DMS53 (cell line): Measurements from ENCODE around the gene SFI1.
"Not testable (repeated sequence)": the region's sequence is repeated elsewhere in the genome, so short reads cannot be mapped to it uniquely, and the experiment has no call there.

Experiments used
- DNase-seq: peaks from one replicate; lab custom pipeline; 2025; lab: John Stamatoyannopoulos, UW

SFI1 gene

DNA sequence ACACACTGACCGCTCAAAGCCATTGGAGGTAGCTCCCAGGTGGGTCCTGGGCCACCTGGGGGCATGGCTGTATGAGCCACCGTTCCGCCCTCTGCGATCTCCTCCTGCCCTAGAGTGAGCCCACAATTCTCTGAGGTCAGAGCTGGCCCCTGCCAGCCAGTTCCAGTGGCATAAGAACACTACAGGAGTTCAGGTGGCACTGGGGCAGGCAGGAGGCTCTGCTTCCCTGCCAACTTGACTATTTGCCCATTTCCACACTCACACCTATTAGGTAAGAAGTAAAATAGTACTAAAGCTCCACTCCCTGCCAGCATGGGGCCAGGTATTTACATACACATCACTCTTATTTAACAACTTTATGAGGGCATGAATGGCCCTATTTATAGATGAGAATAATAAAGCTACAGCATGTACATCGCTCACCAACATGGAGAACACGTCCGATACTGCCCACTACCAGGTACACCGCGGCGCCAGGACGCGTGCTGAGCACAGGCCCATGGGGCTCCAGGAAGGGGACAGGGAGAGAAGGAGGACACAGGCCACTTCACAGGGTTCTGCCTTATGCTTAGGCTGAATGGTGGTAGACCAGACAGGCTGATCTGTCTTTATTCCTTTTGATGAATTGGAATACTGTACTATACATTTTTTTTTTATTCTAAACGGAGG lies 139.4 kb downstream of the SFI1 start:
- no peak for DNase-seq

DNA sequence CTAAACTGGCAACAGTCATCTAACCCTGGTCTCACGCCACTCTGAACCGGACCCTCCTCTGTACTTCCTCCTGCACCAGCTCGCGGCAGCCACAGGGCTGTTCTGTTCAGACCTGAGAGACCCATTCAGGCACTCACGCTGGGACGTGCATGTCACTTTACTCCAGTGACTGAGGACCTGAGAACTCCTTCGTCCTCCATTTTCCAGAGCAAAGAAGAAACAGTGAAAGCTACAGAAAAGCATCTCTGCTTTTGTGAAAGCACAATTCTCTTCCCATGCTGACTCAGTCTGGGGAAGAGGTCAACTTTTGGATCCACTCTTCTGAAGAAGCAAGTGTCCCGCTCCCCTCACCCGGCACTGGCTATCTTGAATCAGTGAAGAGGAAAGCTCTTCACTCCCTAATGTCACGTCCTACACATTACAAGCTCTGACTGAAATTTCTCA lies 141.1 kb downstream of the SFI1 start:
- no peak for DNase-seq

DNA sequence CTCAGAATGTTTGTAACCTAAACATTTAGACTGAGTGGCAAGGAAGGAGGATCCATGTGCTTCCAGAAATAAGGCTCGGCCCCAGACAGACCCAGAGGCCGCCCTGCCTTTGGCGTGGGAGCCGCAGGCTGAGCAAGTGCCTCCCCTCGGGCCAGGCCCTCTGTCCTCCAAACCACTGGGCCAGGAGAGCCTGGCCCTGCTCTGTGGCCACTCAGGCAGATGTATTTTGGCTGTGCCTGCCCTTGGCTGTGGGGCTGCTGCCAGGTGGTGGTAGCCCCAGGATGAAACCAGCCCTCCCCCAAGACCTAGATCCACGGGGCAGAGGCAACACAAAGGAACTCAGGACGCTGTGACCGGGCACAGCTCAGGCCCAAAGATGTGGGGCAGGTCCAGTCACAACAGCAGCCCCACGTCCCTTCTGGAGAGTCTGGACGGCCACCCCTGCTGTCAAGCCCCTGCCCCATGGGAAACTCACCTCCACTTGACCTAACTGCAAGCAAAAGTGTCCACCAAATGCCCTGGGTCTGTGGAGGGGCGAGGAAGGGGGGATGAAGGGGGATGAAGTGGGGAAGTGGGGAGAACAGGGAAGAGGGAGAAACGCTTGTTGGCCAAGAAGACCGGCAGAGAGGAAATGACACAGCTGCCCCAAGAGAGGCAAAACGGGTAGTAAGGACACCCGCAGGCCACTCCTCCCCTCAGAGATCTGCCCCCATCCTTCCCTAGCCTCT lies 141.7 kb downstream of the SFI1 start:
- DNase-seq = no peak

DNA sequence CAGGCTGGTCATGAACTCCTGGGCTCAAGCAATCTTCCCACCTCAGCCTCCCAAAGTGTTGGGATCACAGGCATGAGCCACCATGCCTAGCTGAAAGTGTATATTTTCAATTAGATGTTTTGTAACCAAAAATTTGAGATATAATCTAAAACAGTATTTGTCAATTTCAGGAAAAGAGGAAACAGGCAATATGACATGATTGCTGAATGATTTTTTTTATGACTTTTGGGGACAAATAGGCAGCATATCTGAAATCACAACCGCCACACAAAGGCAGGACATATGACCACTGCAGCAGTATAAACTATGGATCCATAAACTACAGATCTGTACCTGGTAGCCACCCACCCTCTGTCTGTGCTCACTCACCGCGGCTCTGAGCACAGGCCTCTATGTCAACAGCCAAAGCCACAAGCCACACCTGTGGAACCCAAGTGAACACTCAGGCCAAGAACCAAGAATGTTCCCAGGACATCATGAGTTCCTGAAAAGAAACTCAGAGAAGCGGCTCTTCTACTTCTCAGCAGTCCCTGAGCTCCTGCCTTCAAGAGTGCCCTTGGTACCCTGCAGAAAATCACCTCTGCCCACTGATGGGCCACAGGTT lies 143.2 kb downstream of the SFI1 start:
- no peak for DNase-seq

DNA sequence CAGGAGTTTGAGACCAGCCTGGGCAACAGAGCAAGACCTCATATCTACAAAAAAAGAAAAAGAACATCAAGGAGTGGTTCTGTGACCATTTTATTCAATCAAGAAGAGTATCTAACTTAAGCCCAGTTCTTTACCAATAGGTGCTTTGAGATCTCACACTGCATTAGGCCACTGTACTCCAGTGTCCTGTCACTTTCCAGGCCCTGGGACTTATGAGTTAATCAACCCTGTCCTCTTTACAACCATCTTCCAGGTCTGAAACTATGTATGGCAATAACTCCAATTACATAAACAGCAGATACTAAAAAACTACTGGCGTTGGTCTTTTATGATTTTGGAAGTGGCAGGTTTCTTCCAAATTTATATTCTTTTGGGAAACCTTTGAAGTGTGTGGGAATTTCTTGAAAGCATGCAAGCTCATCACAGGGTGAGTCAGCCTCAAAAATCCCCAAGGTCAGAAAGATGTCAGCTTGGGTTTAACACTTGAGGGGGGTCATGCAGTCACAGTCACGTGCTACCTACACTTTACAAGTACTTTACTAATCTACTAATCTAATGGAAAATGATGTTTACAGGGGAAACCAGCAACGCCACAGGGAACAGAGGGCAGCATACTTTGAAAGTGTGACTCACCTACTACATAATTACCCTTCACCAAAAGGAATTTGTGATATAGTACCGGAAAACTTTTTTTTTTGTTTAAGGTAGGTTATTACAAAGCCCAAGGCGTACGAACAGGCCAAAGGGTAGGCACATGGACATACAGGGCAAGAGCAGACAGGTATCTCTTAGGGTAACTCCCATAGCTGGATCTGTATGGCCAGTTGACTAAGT lies 150.1 kb downstream of the SFI1 start:
- no peak for DNase-seq

DNA sequence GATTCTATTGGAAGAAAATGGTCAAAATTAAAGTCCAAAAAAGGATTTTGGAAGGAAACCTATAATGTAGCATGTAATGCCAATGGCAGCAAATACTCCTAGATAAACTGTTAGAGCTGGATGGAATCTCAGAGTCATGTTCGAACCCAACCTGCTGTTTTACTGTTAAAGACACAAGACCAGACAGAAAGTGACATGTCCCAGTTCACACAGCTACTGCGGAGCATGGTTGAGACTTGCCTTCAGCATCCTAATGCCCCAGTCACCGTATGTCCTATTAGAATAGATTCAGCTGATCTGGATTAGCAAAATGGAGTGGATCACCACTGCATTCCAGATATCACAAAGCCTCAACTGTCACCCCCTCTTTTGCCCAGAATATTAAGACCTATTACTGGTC lies 150.7 kb downstream of the SFI1 start:
- DNase-seq = no peak

DNA sequence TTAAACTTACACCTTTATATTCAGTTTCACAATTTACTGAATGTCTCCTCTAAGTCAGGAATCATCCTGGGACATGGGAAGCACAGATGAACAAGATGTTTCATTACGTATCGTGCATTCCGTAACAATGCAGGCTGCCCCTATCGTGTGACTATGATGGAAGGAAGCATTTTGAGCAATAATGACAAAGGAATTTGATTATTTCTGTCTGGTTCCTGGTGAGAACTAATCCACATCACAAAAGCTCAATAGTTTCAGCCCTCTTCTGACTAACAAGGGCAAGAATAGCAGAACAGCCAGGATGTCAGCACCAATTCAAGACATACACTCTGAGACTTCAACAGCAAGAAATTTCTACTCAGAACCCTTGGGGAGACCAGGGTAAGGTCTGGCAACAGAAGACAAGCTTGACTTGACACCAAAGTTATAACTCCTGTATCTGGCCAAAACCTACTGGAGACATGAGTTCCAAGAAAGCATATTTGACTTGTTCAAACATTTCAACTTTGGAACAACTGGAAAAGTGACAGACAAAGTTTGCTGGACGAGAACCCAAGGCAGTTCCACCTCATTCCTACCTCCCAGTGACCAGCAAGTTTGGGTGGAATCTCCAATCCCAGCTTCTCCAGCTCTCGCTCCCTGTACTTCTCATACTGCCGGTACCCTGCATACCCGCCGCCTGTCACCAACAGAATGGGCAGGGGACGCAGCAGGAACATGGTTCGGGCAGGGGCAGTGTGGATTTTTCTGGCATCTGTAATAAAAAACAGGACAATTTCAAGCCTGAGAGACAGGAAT lies 151.4 kb downstream of the SFI1 start:
- no peak for DNase-seq

DNA sequence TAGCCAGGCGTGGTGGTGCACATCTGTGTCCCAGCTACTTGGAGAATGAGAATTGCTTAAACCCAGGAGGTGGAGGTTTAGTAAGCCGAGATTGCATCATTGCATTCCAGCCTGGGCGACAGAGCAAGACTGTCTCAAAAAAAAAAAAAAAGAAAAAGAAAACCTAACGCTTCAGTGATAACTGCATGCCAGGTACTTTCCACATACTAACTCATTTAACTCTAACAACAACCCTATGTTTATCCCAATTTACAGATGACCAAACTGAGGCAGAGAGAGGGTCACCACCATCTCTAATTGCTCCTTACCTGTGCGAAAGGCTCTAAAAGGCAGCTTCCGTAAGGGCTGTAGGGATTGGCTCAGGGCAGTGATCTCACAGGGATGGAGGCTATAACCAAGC lies 154.1 kb downstream of the SFI1 start:
- no peak for DNase-seq

DNA sequence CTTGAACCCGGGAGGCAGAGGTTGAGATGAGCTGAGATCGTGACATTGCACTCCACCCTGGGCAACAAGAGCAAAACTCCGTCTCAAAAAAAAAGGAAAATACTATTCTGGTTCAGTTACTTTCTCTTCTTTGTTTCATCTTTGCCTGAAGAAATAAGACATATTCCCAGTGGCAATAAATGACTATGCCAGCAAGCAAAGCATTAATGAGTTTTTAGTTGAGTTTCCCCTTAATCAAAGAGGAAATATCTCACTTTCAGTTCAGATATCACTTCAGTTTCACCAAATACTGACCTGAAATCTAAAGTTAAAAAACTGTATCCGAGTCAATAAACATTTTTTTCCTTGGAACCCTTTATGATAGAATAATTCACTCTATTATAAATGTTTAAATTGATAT lies 155.3 kb downstream of the SFI1 start:
- no peak for DNase-seq

DNA sequence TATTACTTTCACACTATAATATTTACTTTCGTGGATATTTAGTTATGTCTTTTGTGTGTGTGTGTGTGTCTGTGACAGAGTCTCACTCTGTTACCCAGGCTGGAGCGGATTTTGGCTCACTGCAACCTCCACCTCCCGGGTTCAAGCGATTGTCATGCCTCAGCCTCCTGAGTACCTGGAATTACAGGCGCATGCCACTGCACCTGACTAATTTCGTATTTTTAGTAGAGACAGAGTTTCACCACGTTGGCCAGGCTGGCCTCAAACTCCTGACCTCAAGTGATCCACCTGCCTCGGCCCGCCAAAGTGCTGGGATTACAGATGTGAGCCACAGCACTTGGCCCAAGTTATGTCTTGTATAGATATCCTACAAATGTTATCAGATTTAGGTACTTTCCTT lies 155.8 kb downstream of the SFI1 start:
- no peak for DNase-seq

DNA sequence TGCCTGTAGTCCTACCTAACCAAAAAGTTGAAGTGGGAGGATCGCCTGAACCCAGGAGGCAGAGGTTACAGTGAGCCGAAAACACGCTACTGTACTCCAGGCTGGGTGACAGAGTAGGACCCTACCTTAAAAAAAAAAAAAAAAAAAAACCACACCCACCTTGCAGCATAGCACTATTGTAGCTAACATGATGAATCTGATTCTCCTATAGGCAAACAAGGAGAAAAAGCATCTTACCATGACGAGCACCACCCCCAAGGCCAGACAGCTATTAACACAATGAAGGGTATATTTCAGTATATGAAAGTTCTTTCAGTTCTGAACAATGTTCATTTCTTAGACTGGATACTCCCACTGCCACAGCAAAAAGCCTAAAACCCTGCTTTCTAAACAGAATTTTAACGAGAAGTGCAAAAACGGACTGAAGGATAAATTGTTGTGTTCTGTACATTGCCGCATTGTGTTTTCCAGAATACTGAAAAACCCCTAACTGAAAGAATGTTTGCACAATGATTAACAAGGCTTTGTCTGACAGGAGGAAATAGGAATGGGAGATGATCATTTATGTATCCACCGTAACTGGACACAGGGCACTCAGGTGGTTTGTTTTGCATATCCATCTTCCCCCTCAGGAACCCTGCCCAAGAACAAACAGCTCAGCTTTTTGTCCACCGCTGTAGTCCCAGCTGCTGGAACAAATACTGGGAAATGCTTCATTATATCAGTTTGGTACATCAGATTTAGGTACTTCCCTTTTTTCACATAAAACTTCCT lies 156.8 kb downstream of the SFI1 start:
- DNase-seq = peak; percentile 82

DNA sequence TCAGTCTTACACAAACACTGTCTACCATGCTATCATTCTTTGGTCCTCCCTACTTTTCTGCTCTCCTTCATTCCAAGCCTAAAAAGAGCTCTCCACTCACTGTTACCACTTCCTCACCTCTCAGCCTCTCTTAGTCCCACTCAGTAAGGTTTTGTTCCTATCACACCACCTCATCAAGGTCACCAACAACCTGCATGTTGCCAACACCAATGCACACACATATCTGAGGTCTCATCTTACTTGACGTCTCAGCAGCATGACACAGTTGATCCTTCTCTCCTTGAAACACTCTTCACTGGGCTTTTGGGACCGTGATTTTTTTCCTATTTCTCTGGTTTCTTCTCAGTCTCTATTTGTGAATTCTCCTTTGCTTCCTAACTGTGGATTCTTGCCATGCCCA lies 157.6 kb downstream of the SFI1 start:
- peak; percentile 1 for DNase-seq

DNA sequence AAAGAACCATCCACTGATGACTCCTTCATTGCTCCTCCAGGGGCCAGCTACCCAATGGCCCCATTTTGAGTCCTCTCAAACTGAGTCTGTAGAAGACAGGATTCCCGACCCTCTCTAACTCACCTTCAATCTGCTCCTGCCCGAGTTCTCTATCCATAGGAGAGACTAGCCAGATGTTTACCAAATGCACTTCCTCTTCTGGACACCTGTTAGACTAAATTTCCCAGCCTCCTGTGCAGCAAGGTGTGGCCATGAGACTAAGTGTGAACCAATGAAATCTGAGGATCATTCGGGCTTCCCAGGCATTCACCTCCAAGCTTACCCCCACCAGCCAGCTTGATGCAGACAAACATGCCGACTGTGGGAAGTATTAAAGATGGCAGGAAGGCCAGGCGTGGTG lies 158.1 kb downstream of the SFI1 start:
- peak; percentile 4 for DNase-seq

DNA sequence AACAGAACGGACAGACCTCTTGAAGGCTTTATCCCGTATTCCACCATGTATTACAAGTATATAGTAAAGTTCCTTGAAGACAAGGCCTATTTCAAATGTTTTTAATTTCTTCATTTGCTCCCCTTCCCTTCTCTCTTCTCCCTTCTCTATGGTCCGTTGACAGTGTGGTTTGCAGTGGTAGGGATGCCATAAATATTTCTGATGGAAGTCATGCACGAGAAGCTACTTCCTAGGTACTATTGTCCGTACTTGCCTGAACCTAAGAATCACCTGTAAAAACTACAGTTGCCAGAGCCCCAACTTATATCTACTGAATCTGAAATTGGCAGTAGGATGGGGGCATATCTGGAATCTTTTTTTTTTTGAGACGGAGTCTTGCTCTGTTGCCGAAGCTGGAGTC lies 162.9 kb downstream of the SFI1 start:
- DNase-seq = no peak

DNA sequence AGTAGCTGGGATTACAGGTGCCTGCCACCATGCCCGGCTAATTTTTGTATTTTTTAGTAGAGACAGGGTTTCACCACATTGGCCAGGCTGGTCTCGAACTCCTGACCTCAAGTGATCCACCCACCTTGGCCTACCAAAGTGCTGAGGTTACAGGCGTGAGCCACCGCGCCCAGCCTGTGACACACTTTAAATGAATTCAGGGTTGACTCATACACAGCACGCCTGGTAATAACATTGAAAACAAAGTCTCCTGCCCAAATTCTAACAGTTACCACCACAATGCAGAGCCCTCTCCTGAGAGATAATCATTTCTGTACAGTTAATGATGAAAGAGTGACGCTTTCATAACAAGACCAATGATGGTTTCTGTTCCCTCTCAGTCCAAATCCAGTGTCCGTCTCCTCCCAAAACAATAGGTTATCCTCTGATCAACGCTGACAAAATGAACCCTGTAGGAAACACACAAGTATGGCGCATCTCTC lies 164.6 kb downstream of the SFI1 start:
- not testable (repeated sequence) for DNase-seq

DNA sequence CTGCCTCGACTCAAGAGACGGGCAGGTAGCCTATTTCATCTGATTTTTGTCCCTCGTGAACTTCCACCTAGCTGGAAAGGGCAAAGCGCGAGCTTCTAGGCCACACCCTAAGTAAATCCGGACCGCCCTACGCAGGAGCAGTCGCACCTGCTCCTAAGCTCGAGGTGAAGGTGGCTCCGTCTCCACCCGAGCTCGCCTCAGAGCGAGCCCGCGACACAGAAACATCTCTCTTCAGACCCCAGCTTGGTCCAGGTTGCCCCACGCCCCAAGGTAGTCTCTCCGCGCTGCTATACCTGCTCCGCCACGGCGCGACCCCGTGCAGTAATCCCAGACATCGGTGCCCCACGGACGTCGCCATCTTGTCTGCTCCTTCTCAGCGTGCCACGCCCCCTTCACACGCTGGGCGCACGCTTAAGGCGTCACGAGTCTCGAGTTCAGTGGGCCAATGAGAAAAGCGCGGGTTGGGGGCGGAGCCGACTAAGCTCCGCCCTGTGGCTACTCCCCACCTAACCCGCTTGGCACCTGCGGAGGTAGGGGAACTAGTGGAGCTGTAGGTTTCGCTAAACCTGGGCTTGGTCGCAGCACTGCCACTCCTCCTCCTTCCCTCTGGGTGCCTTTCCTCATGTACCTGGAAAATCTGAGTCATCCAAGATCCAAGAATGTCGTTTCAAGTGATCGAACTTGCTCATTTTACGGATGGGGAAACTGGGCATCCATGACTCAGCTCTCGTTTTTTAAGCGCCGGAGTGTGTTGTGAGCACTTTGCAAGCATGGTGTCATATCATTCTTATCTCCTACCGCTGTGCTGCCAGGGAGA lies 165.7 kb downstream of the SFI1 start, which contains the start of gene PISD:
Gene PISD, minus strand, starts transcription at position 365 of the 817 bp plus-strand sequence. Its CDS starts 7 bp downstream, at position 358.
- DNase-seq = peak; percentile 93

DNA sequence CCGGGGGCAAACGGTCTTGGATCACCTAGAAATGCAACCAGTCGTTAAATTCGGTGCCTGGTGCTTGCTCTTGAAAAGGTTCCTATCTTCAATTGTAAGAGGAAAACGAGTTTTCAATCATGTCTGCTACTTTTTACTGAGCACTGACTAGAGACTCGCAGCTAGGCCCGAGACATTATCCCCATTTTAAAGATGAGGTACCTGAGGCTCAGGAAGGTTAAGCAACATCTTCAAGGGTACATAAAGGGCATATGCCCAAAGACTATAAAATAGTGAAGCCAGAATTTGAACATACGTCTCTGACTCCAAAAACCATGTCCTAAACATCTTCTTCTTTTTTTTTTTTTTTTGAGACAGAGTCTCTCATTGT lies 166.3 kb downstream of the SFI1 start:
- DNase-seq = no peak
